NB4 (cell line): ENCODE data around the gene LDLRAD4.

ENCODE experiments used
- DNase-seq: peaks from one replicate; pipeline ENCODE4 v3.0.0; 2010; ENCODE audit warnings: low read depth
- H3K4me3 ChIP-seq: one replicate; pipeline ENCODE4 v1.5.1; 2011; ENCODE audit warnings: mild to moderate bottlenecking, low read depth, low read length, moderate library complexity
- CTCF ChIP-seq: IDR thresholded peaks from one replicate; pipeline ENCODE4 v1.5.1; 2012; ENCODE audit warnings: low read depth, low read length
- MYC ChIP-seq: IDR thresholded peaks from 2 replicates; pipeline ENCODE4 v1.6.1; 2011; ENCODE audit warnings: low read depth, low read length
- POLR2A ChIP-seq: IDR thresholded peaks from 2 replicates; pipeline ENCODE4 v1.6.1; 2011; ENCODE audit warnings: mild to moderate bottlenecking; ENCODE audit not compliant: insufficient read length; ENCODE audit errors: extremely low read depth
- TF ChIP-seq, protein P1 (sequence below): IDR thresholded peaks from 2 replicates; pipeline ENCODE4 v1.6.1; 2011; ENCODE audit warnings: low read depth, low read length

LDLRAD4 gene

DNA sequence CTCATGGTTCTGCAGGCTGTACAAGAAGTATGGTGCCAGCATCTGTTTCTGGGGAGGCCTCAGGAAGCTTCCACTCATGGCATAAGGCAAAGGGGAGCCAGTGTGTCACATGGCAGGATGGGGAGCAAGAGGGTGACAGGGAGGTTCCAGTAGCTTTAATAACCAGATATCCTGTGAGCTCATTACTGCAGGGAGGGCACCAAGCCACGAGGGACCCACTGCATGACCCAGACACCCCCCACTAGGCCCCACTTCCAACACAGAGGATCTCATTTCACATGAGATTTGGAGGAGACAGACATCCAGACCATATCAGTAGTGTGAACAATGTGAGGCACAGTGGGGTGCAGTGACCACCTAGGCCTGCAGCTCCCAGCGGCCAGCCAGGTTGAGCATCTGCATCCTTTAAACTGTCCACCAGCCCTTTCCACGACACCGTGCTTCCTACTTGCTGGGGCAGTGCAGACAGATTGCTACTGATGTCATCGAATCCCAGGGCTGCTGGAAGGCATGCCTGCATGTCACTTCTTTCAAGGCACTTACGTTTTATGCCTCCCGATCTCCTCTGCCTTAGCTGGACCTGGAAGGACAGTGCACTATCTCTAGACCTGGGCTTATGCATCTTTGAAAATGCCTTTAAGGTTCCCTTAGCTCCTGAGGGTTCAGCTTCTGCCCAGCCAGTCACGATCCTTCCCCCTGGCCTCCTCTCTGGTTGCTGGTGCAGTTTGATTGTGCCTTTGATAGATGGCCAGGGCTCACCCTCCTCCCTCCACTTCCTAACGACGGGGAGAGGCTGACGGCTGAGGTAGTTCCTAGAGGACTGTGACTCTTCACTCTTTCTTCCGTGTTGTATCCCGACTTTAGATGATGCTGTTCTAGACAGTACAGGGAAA, 333.5 kb downstream of the LDLRAD4 start:
- no peak overlapping the region for H3K4me3 ChIP-seq
- TF ChIP-seq, protein P1, sequence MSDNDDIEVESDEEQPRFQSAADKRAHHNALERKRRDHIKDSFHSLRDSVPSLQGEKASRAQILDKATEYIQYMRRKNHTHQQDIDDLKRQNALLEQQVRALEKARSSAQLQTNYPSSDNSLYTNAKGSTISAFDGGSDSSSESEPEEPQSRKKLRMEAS: no peak
- TF ChIP-seq MYC (no peak), POLR2A (no peak), CTCF (no peak)
- DNase-seq: no peak

- no peak overlapping the region for H3K4me3 ChIP-seq
- no peak for DNase-seq
- TF ChIP-seq, protein P1: no peak
- no peak for TF ChIP-seq POLR2A
- no peak for TF ChIP-seq CTCF
- no peak for TF ChIP-seq MYC
Observed at GRCh38 chr18:13553449-13553848, 334.9 kb downstream of the LDLRAD4 start.

DNA sequence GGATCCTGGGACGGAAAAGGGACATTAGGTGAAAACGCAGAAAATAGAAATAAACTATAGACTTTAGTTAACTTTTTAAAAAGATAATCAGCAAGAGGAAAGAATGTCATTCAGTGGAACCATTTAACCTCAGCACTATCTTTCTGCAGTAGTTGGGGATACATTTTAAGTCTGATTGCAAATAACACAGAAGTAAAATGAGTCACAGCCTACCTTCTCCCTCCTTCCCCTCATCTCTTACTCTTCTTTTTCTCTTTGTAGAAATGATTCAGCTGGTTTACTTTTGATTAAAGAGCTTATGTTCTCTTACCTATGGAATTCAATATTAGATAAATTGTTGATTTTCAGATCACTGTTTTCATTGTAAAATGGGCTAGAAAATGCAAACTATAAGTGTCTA, 336.6 kb downstream of the LDLRAD4 start:
- DNase-seq: no peak
- TF ChIP-seq, protein P1: no peak
- no peak for TF ChIP-seq POLR2A
- TF ChIP-seq CTCF: no peak
- TF ChIP-seq MYC: no peak

GRCh38 chr18:13555865-13556264, 337.3 kb downstream of the LDLRAD4 start:
- H3K4me3 ChIP-seq: no peak overlapping the region
- TF ChIP-seq, protein P1: no peak
- TF ChIP-seq POLR2A: no peak
- no peak for DNase-seq

More for the DNA sequence above, 336.6 kb downstream of the LDLRAD4 start:
- H3K4me3 ChIP-seq: no peak overlapping the region

GRCh38 chr18:13556502-13556901, 337.9 kb downstream of the LDLRAD4 start:
- no peak for TF ChIP-seq CTCF
- no peak overlapping the region for H3K4me3 ChIP-seq
- DNase-seq: no peak

GRCh38 chr18:13558124-13558523, 339.6 kb downstream of the LDLRAD4 start:
- H3K4me3 ChIP-seq: no peak overlapping the region
- TF ChIP-seq MYC: no peak
- peak; percentile 71 for TF ChIP-seq CTCF
- TF ChIP-seq, protein P1: peak; percentile 23; the same call in 1 of the 2 replicates
- no peak for TF ChIP-seq POLR2A
- DNase-seq: peak; percentile 79
